ENCODE measurements around the gene TMEM242. TPM values are rescaled to one million over a fixed set of nuclear protein-coding genes. Genes with fewer than 3 reads are reported as not detected.
A peak's percentile ranks its signal among the peaks of the same experiment; 100 is the strongest.

TMEM242 gene
- total and polyA plus RNA-seq, 10 of the 15 experiments (the other 5 are each of a cell fraction or from before 2014, with no cell fraction given): 2.8 to 9.8 (median 5.5) TPM

DNA sequence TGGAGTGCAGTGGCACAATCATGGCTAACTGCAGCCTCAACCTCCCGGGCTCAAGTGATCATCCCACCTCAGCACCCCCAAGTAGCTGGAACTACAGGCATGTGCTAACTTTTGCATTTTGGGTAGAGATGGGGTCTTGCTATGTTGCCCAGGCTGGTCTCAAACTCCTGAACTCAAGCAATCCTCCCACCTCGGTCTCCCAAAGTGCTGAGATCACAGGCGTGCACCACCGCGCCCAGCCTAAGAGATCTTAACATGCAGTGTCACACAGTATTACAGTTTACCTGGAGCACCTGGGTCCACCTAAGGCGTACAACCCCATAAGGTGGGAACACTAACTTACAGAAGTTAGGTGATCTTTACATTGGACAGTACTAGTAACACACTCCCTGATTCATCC is 29.5 kb downstream of the TMEM242 start (continued):
- TF ChIP-seq, protein P1, sequence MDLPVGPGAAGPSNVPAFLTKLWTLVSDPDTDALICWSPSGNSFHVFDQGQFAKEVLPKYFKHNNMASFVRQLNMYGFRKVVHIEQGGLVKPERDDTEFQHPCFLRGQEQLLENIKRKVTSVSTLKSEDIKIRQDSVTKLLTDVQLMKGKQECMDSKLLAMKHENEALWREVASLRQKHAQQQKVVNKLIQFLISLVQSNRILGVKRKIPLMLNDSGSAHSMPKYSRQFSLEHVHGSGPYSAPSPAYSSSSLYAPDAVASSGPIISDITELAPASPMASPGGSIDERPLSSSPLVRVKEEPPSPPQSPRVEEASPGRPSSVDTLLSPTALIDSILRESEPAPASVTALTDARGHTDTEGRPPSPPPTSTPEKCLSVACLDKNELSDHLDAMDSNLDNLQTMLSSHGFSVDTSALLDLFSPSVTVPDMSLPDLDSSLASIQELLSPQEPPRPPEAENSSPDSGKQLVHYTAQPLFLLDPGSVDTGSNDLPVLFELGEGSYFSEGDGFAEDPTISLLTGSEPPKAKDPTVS (IDR thresholded peaks at IDR 0.05; ENCODE audit: low read depth, low read length): no peak
- TF ChIP-seq ZNF207 (IDR thresholded peaks at IDR 0.05; ENCODE audit: borderline replicate concordance) (no peak), RBBP5 (conservative IDR thresholded peaks at IDR 0.05) (no peak), RFX5 (IDR thresholded peaks at IDR 0.05; ENCODE audit: low read depth, low read length) (no peak)
- TF ChIP-seq, protein P2, sequence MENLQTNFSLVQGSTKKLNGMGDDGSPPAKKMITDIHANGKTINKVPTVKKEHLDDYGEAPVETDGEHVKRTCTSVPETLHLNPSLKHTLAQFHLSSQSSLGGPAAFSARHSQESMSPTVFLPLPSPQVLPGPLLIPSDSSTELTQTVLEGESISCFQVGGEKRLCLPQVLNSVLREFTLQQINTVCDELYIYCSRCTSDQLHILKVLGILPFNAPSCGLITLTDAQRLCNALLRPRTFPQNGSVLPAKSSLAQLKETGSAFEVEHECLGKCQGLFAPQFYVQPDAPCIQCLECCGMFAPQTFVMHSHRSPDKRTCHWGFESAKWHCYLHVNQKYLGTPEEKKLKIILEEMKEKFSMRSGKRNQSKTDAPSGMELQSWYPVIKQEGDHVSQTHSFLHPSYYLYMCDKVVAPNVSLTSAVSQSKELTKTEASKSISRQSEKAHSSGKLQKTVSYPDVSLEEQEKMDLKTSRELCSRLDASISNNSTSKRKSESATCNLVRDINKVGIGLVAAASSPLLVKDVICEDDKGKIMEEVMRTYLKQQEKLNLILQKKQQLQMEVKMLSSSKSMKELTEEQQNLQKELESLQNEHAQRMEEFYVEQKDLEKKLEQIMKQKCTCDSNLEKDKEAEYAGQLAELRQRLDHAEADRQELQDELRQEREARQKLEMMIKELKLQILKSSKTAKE (IDR thresholded peaks at IDR 0.05; ENCODE audit: low read depth, poor library complexity, severe bottlenecking): no peak

DNA sequence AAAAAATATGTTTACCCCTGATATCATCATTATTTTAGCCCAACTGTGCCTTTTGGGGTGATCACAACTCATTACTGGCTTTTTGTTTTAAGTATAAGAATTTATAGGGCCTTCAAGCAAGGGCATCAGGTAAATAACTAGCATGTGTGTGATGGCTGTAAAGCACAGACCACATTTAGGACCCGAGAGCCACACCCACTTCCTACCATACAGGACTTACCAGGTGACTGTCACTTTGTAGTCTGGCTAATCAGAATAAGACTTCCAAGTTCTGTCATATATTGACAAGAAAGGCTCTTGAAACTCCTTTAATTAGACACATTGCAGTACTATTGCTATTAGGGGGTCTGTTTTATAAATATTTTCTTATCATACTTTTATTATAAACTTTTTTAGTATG is 31.1 kb downstream of the TMEM242 start:
- 0% methylated on average over 1 of the region's 1 CpG for whole genome bisulfite sequencing (ENCODE audit: insufficient coverage, insufficient replicate concordance, low lambda C conversion rate, missing lambda C conversion rate)
- in situ Hi-C loops (cut with MboI): no loop called here
- FAIRE-seq: no peak
- no peak overlapping the region for H3K4me3 ChIP-seq
- no peaks in the 10 kb centered on the region for H3K9me3 ChIP-seq (replicated peaks; ENCODE audit: control insufficient read depth, insufficient read depth, low read length)
- intact Hi-C loops (cut with micrococcal nuclease; ENCODE audit: unreplicated experiment): no loop called here
- 0 out of 3 replicates have a peak, but pooled peaks have one; percentile 28 for ATAC-seq
- SMC1A ChIA-PET (ENCODE audit: uncharacterized antibody, unreplicated experiment): no interaction called here
- no peak overlapping the region for H3K9ac ChIP-seq (ENCODE audit: control insufficient read depth, insufficient read depth, low read length)
- no peaks in the 10 kb centered on the region for H4K20me1 ChIP-seq (ENCODE audit: control insufficient read depth, insufficient read depth)
- peaks cover 0 to 4% of the 10 kb centered on the region in 2 experiments; a peak in 2 of 4 replicates for H3K36me3 ChIP-seq (ENCODE audit: control insufficient read depth in 2 of 2, insufficient read depth in 2 of 2, low read length in 1 of 2)
- no TSS peak for BruUV-seq (replicated peaks)
- DNase-seq (ENCODE audit: low read depth, low spot score): no peak
- no peak overlapping the region for H3K4me2 ChIP-seq (ENCODE audit: control insufficient read depth, insufficient read depth)
- H3K27ac ChIP-seq (ENCODE audit: control insufficient read depth, insufficient read depth): no peak overlapping the region
- H3K4me1 ChIP-seq (ENCODE audit: control insufficient read depth, insufficient read depth, low read length): no peaks in the 10 kb centered on the region
- no peaks in the 10 kb centered on the region for H3K27me3 ChIP-seq (replicated peaks in 1 of 2; ENCODE audit: control insufficient read depth in 2 of 2, insufficient read depth in 2 of 2, low read length in 1 of 2)
- no peak overlapping the region for H2AFZ ChIP-seq (ENCODE audit: control insufficient read depth, low read depth, low read length)
- CTCF ChIA-PET: no interaction called here
- POLR2A ChIA-PET: no interaction called here
- RAD21 ChIA-PET (ENCODE audit: unreplicated experiment): no interaction called here
- H3K79me2 ChIP-seq (ENCODE audit: control insufficient read depth, insufficient read depth, low read length): no peaks in the 10 kb centered on the region
- TF ChIP-seq NR2C2 (IDR thresholded peaks at IDR 0.05; ENCODE audit: borderline replicate concordance, control insufficient read depth, insufficient read length, low read depth) (no peak), YBX1 (IDR thresholded peaks at IDR 0.05) (no peak), SMAD5 (IDR thresholded peaks at IDR 0.05; ENCODE audit: low read depth) (no peak), MXI1 (IDR thresholded peaks at IDR 0.05; ENCODE audit: low read depth, low read length) (no peak), RFX5 (IDR thresholded peaks at IDR 0.05; ENCODE audit: low read depth, low read length) (no peak), FOS (IDR thresholded peaks at IDR 0.05; ENCODE audit: borderline replicate concordance, extremely low read depth, insufficient read length) (no peak), SUZ12 (IDR thresholded peaks at IDR 0.05; ENCODE audit: unreplicated experiment) (no peak), TAF1 (IDR thresholded peaks at IDR 0.05; ENCODE audit: borderline replicate concordance, low read depth, low read length) (no peak), RCOR1 (conservative IDR thresholded peaks at IDR 0.05; ENCODE audit: low read depth, low read length) (no peak)
- TF ChIP-seq, protein P3, sequence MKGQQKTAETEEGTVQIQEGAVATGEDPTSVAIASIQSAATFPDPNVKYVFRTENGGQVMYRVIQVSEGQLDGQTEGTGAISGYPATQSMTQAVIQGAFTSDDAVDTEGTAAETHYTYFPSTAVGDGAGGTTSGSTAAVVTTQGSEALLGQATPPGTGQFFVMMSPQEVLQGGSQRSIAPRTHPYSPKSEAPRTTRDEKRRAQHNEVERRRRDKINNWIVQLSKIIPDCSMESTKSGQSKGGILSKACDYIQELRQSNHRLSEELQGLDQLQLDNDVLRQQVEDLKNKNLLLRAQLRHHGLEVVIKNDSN (IDR thresholded peaks at IDR 0.05; ENCODE audit: borderline replicate concordance, extremely low read length, insufficient read depth, low read depth, low read length): no peak
- TF ChIP-seq, protein P4, sequence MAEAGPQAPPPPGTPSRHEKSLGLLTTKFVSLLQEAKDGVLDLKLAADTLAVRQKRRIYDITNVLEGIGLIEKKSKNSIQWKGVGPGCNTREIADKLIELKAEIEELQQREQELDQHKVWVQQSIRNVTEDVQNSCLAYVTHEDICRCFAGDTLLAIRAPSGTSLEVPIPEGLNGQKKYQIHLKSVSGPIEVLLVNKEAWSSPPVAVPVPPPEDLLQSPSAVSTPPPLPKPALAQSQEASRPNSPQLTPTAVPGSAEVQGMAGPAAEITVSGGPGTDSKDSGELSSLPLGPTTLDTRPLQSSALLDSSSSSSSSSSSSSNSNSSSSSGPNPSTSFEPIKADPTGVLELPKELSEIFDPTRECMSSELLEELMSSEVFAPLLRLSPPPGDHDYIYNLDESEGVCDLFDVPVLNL (IDR thresholded peaks at IDR 0.05; ENCODE audit: low read depth, low read length): no peak
- TF ChIP-seq, protein P5, sequence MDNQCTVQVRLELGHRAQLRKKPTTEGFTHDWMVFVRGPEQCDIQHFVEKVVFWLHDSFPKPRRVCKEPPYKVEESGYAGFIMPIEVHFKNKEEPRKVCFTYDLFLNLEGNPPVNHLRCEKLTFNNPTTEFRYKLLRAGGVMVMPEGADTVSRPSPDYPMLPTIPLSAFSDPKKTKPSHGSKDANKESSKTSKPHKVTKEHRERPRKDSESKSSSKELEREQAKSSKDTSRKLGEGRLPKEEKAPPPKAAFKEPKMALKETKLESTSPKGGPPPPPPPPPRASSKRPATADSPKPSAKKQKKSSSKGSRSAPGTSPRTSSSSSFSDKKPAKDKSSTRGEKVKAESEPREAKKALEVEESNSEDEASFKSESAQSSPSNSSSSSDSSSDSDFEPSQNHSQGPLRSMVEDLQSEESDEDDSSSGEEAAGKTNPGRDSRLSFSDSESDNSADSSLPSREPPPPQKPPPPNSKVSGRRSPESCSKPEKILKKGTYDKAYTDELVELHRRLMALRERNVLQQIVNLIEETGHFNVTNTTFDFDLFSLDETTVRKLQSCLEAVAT (IDR thresholded peaks at IDR 0.05): no peak
